Measurements from ENCODE around the gene ZNF581.

The ZNF581 gene

DNA sequence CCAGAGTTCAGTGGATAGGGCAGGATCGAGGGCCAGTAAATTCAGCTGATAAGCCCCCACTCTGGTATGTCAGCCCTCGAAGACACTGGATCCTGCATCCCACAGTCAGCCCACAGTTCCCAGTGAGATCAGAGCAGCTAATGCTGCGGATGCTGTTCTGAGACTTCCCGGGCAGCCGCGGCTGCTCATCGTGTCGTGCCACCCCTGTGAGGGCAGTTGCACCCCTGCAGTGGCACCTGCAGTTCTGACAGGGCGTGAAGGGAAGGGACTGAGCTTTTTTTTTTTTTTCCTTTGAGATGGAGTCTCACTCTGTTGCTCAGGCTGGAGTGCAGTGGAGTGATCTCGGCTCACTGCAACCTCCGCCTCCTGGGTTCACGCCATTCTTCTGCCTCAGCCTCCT is 24.1 kb downstream of the ZNF581 start:
- H3K4me3 ChIP-seq (ENCODE audit: low read depth, low read length): no peak overlapping the region
- no peak for DNase-seq (ENCODE audit: low read depth)
- TF ChIP-seq, protein P1, sequence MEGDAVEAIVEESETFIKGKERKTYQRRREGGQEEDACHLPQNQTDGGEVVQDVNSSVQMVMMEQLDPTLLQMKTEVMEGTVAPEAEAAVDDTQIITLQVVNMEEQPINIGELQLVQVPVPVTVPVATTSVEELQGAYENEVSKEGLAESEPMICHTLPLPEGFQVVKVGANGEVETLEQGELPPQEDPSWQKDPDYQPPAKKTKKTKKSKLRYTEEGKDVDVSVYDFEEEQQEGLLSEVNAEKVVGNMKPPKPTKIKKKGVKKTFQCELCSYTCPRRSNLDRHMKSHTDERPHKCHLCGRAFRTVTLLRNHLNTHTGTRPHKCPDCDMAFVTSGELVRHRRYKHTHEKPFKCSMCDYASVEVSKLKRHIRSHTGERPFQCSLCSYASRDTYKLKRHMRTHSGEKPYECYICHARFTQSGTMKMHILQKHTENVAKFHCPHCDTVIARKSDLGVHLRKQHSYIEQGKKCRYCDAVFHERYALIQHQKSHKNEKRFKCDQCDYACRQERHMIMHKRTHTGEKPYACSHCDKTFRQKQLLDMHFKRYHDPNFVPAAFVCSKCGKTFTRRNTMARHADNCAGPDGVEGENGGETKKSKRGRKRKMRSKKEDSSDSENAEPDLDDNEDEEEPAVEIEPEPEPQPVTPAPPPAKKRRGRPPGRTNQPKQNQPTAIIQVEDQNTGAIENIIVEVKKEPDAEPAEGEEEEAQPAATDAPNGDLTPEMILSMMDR (IDR thresholded peaks at IDR 0.05; ENCODE audit: insufficient read depth, low read depth, low read length, missing control alignments): no peak

GRCh38 chr19:55667958-55668357 is 24.5 kb downstream of the ZNF581 start:
- no peak for DNase-seq (ENCODE audit: low read depth)
- TF ChIP-seq, protein P1 (IDR thresholded peaks at IDR 0.05; ENCODE audit: insufficient read depth, low read depth, low read length, missing control alignments): no peak
- no peak overlapping the region for H3K4me3 ChIP-seq (ENCODE audit: low read depth, low read length)

DNA sequence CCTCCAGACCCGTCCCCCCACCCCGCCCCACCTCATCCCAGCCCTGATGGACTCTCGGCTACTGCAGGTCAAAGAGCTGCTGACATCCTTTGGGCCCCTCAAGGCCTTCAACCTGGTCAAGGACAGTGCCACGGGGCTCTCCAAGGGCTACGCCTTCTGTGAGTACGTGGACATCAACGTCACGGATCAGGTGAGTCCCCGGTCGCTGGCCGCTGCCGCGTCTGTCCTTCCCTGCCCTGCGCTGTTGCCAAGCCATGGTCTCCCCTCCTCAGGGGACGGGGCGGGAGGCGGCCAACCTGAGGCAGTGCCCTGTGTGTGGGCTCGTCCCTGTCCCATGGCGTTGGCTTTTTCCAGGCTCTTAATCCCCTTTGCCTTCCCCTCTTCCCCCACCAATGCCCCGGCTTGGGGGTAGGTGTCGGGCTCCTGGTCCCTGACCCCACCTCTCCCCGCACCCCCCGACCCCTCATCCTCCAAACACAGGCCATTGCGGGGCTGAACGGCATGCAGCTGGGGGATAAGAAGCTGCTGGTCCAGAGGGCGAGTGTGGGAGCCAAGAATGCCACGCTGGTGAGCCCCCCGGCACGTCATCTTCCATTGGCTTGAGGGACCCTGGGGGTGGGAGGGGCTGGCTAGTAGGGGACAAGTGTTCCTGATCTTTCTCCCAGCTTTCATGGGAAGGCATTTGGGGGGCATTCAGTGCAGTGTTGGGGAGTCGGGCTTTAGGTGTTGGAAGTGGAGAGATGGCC is 25.3 kb downstream of the ZNF581 start:
- TF ChIP-seq, protein P1 (IDR thresholded peaks at IDR 0.05; ENCODE audit: insufficient read depth, low read depth, low read length, missing control alignments): no peak

DNA sequence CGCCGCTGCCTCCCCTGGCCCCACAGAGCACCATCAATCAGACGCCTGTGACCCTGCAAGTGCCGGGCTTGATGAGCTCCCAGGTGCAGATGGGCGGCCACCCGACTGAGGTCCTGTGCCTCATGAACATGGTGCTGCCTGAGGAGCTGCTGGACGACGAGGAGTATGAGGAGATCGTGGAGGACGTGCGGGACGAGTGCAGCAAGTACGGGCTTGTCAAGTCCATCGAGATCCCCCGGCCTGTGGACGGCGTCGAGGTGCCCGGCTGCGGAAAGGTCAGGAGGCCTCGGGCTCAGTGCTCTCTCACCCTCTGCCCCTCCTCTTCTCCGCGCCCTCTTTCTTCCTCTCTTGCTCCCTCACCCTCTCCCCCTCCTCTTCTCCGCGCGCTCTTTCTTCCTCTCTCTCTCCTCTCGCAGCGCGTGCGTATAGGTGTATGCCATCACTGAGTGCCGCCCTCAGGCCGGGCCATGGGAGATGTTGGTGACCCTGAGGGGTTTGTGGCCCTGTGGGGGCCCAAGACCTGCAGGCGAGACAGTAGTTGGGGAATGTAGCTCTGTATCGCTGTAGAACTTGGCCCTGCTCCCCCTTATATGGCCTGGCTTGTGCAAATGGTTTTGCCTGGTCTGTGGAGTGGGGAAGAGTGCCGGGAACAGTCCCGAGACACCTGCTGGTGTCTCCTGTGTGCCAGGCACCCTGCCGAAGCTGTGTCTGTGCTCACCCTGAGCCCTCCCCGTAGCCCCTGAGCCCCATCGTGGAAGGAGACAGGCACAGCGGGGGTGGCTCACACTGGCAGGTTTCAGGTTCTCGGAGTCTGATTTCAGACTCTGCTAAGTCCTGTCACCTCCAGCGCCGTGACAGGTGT is 26.2 kb downstream of the ZNF581 start:
- no peak overlapping the region for H3K4me3 ChIP-seq (ENCODE audit: low read depth, low read length)
- DNase-seq (ENCODE audit: low read depth): no peak
- TF ChIP-seq, protein P1 (IDR thresholded peaks at IDR 0.05; ENCODE audit: insufficient read depth, low read depth, low read length, missing control alignments): no peak

More for the DNA sequence above, 25.3 kb downstream of the ZNF581 start:
- DNase-seq (ENCODE audit: low read depth): no peak
- H3K4me3 ChIP-seq (ENCODE audit: low read depth, low read length): no peak overlapping the region

DNA sequence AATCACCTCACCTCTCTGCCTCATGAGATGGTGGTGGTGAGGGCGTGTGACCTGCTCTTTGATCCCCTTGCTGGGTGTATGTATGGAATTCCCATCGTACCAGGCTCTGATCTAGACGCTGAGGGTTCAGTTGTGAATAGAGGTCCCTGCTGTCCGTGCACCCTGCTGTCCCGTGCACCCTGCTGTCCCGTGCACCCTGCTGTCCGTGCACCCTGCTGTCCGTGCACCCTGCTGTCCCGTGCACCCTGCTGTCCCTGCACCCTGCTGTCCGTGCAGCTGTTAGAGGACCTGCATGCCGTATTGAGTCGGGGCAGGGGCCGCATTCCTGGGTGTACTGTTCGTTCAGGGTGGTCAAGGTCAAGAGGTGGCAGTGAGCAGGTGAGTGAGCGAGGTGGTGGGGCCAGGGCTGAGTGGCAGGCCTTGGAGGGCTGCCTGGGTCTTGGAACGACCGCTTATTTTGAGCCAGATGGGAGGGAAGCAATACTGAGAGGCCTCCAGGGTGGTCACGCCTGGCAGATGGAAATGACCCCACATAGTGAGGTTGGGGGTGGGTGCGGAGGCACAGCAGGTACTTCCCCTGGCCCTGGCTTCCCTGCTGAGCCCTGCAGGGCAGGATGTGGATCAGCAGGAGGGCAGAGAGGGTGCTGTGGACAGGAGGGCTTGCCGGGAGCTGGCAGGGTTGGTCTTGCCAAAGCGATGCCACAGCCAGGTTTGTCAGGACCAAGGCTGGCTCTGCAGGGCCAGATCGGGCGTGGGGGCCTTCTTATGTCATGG is 27.0 kb downstream of the ZNF581 start:
- peak; percentile 59 for DNase-seq (ENCODE audit: low read depth)
- TF ChIP-seq, protein P1 (IDR thresholded peaks at IDR 0.05; ENCODE audit: insufficient read depth, low read depth, low read length, missing control alignments): no peak
- H3K4me3 ChIP-seq (ENCODE audit: low read depth, low read length): no peak overlapping the region

GRCh38 chr19:55671054-55671378 is 27.6 kb downstream of the ZNF581 start:
- TF ChIP-seq, protein P1 (IDR thresholded peaks at IDR 0.05; ENCODE audit: insufficient read depth, low read depth, low read length, missing control alignments): no peak
- H3K4me3 ChIP-seq (ENCODE audit: low read depth, low read length): no peak overlapping the region
- DNase-seq (ENCODE audit: low read depth): no peak

All from GM12865 (cell line).